H1 (cell line): ENCODE measurements around the gene USP36. TPM values are rescaled to one million over a fixed set of nuclear protein-coding genes. Genes with fewer than 3 reads are reported as not detected.

Source experiments
- ASH2L ChIP-seq: fragments of 200-600, 300-600 bp; sonication (generic); IDR thresholded peaks from one replicate; pipeline ENCODE4 v1.7.1; 2017; ENCODE audit warnings: low read length
- BCL11A ChIP-seq, 2 experiments: IDR thresholded peaks; one replicate each; pipeline ENCODE4 v1.6.1; 2011; ENCODE audit warnings: low read depth in 2 of 2, low read length in 2 of 2, mild to moderate bottlenecking in 2 of 2
- EZH2 ChIP-seq: fragments of 200-600 bp; sonication (generic); IDR thresholded peaks from 2 replicates; pipeline ENCODE4 v1.7.1; 2012; ENCODE audit warnings: low read depth, mild to moderate bottlenecking, moderate library complexity, low read length, inconsistent platforms; ENCODE audit not compliant: severe bottlenecking
- MAFK ChIP-seq: IDR thresholded peaks from 2 replicates; pipeline ENCODE4 v1.6.1; 2012; ENCODE audit warnings: low read depth, mild to moderate bottlenecking, improper control_type of control experiment, low read length
- TAF1 ChIP-seq: IDR thresholded peaks from 2 replicates; pipeline ENCODE4 v1.6.1; 2011; ENCODE audit warnings: mild to moderate bottlenecking, low read depth, low read length
- TAF7 ChIP-seq: optimal IDR thresholded peaks from 2 replicates; pipeline ENCODE3; 2011; ENCODE audit warnings: low read depth, mild to moderate bottlenecking, inconsistent platforms, low read length, moderate library complexity, borderline replicate concordance
- polyA plus RNA-seq, 7 experiments: library from polyadenylated mRNA; depleted of rRNA in 3 of 7; stranded (reverse) in 5 of 7; unstranded in 2 of 7; fragments of >200 nt in 5 of 7; fragments of 200-250 nt in 2 of 7; gene quantifications; 1 replicate in 5 of 7; 2 replicates in 1 of 7; 4 replicates in 1 of 7; pipeline versions ENCODE4 v1.2.1 to v1.2.3, GENCODE V29; 2011 to 2013; ENCODE audit warnings: missing spikeins in 2 of 7, mixed read lengths in 2 of 7
- total RNA-seq: library from RNA; stranded (reverse); fragmentation: NEBNext Ultra II Directional; extraction: Animal tissue kit (Norgen Biotek cat#: 25700); gene quantifications from 2 replicates; pipeline ENCODE4 v1.2.1, GENCODE V29; 2021
- TF ChIP-seq, protein P1 (sequence below): IDR thresholded peaks from 2 replicates; pipeline ENCODE4 v1.6.1; 2012; ENCODE audit warnings: inconsistent platforms
- TF ChIP-seq, protein P2 (sequence below): IDR thresholded peaks from 2 replicates; pipeline ENCODE4 v1.6.1; 2011; ENCODE audit warnings: low read depth, mild to moderate bottlenecking, low read length; ENCODE audit not compliant: insufficient read depth
- TF ChIP-seq, protein P3 (sequence below): IDR thresholded peaks from 2 replicates; pipeline ENCODE4 v1.6.1; 2011; ENCODE audit warnings: low read length, improper control_type of control experiment

The USP36 gene
- total and polyA plus RNA-seq, 2 of the 8 experiments (the other 6 are each of a cell fraction or from before 2014, with no cell fraction given): 40.7 to 67.7 TPM

DNA sequence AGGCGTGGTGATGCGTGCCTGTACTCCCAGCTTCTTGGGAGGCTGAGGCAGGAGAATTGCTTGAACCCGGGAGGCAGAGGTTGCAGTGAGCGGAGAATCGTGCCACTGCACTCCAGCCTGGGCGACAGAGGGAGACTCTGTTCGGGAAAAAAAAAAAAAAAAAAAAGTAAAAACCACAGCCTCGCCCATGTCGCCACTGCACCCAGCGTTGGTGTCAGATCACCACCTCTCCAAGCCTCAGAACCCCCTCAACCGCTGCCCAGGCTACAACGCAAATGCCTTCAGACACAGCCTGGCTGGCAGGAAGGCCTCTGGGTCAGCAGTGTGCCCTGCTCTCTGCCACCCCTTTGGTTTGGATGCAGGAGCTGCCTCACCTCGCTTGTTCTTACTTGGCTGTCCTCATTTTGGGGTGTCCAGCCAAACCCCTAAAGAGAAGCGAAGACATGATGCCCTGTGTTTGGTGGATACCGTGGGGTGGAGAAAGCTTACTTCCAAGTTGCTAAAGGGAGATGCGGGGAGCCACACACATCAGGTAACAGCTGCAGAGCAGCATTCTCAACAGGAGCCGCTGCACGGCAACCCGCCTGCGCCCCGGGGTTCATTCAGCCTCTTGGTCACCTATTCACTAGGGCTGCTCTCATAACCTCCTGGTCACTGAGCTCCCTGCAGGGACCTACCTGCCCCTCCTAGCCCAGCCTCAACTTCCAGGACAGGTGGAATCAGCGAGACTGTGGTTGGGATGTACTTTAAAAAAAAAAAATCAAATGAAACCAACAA lies 45.6 kb downstream of the USP36 start (continued):
- TF ChIP-seq EZH2 (no peak), MAFK (no peak), ASH2L (no peak), BCL11A (IDR thresholded peaks at IDR 0.05; ENCODE audit: low read depth in 2 of 2, low read length in 2 of 2) (no peak), TAF1 (no peak), TAF7 (no peak)
- TF ChIP-seq, protein P1, sequence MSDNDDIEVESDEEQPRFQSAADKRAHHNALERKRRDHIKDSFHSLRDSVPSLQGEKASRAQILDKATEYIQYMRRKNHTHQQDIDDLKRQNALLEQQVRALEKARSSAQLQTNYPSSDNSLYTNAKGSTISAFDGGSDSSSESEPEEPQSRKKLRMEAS: no peak
- TF ChIP-seq, protein P2, sequence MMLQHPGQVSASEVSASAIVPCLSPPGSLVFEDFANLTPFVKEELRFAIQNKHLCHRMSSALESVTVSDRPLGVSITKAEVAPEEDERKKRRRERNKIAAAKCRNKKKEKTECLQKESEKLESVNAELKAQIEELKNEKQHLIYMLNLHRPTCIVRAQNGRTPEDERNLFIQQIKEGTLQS: no peak
- TF ChIP-seq, protein P3, sequence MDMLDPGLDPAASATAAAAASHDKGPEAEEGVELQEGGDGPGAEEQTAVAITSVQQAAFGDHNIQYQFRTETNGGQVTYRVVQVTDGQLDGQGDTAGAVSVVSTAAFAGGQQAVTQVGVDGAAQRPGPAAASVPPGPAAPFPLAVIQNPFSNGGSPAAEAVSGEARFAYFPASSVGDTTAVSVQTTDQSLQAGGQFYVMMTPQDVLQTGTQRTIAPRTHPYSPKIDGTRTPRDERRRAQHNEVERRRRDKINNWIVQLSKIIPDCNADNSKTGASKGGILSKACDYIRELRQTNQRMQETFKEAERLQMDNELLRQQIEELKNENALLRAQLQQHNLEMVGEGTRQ: no peak
